BE2C (cell line): Measurements from ENCODE around the gene RHBDL3.

Experiments used
- DNase-seq: peaks from one replicate; pipeline ENCODE4 v3.0.0-alpha.2; 2020
- H3K27me3 ChIP-seq: fragments of 250-450 bp; sonication (Bioruptor Pico); 2 replicates; pipeline ENCODE4 v1.5.1; 2020; ENCODE audit warnings: mild to moderate bottlenecking
- H3K36me3 ChIP-seq: fragments of 250-450 bp; sonication (Bioruptor Pico); 2 replicates; pipeline ENCODE4 v1.5.1; 2020; ENCODE audit warnings: mild to moderate bottlenecking
- H3K4me1 ChIP-seq: fragments of 250-450 bp; sonication (Bioruptor Pico); 2 replicates; pipeline ENCODE4 v1.5.1; 2020
- H3K4me3 ChIP-seq: 2 replicates; pipeline ENCODE4 v1.5.1; 2011; ENCODE audit warnings: low read depth, low read length
- H3K9me3 ChIP-seq: fragments of 250-450 bp; sonication (Bioruptor Pico); 2 replicates; pipeline ENCODE4 v1.5.1; 2020
- TF ChIP-seq, protein P1 (sequence below): IDR thresholded peaks from 2 replicates; pipeline ENCODE4 v1.5.1; 2012; ENCODE audit warnings: mild to moderate bottlenecking, low read depth, low read length

RHBDL3 gene

GRCh38 chr17:32264140-32264799 lies 1.4 kb upstream of the RHBDL3 start:
- DNase-seq = no peak
- no peaks in the 10 kb centered on the region for H3K9me3 ChIP-seq
- TF ChIP-seq, protein P1, sequence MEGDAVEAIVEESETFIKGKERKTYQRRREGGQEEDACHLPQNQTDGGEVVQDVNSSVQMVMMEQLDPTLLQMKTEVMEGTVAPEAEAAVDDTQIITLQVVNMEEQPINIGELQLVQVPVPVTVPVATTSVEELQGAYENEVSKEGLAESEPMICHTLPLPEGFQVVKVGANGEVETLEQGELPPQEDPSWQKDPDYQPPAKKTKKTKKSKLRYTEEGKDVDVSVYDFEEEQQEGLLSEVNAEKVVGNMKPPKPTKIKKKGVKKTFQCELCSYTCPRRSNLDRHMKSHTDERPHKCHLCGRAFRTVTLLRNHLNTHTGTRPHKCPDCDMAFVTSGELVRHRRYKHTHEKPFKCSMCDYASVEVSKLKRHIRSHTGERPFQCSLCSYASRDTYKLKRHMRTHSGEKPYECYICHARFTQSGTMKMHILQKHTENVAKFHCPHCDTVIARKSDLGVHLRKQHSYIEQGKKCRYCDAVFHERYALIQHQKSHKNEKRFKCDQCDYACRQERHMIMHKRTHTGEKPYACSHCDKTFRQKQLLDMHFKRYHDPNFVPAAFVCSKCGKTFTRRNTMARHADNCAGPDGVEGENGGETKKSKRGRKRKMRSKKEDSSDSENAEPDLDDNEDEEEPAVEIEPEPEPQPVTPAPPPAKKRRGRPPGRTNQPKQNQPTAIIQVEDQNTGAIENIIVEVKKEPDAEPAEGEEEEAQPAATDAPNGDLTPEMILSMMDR = peak; percentile 16; the same call in 1 of the 2 replicates
- H3K4me3 ChIP-seq = no peak overlapping the region
- no peaks in the 10 kb centered on the region for H3K36me3 ChIP-seq
- no peaks in the 10 kb centered on the region for H3K4me1 ChIP-seq
- H3K27me3 ChIP-seq = no peaks in the 10 kb centered on the region

DNA sequence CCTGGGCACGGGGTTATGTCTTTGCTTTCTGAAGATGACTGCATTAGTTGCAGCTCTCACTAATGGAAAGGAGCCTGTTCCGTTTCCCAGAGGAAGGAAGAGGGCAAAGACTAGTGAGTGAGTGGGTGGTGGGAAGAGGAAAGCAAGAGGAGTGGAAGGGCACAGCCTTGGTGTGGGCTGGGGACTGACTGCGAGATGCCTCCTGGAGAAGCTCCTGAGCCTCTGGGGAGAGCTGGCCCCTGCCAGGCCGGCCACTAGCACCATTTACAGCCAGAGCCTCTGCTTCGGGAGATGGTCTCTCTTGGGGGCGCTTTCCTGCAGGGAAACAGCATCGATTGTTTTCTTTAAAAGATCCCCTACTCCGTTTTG lies 825 bp upstream of the RHBDL3 start:
- Histone ChIP-seq H3K9me3 (no peaks in the 10 kb centered on the region), H3K4me3 (peak overlapping the region; percentile 32; the same call in 1 of the 2 replicates), H3K36me3 (no peaks in the 10 kb centered on the region), H3K4me1 (no peaks in the 10 kb centered on the region), H3K27me3 (no peaks in the 10 kb centered on the region)
- TF ChIP-seq, protein P1 = no peak
- DNase-seq = no peak

DNA sequence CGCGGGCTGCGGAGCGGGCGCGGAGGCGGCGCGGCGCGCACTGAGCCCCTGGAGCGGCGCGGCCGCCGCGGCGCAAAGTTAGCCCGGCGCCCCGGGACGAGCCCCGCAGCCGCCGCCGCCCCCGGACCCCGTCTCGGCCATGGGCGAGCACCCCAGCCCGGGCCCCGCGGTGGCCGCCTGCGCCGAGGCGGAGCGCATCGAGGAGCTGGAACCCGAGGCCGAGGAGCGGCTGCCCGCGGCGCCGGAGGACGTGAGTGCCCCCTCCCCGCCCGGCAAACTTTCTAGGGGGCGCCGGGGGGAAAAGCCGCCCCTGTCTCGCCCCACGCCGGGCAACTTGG lies 388 bp downstream of the RHBDL3 start:
- TF ChIP-seq, protein P1 = no peak
- Histone ChIP-seq H3K36me3 (no peaks in the 10 kb centered on the region), H3K4me3 (peak overlapping the region; percentile 57), H3K4me1 (no peaks in the 10 kb centered on the region), H3K9me3 (no peaks in the 10 kb centered on the region), H3K27me3 (no peaks in the 10 kb centered on the region)
- no peak for DNase-seq

GRCh38 chr17:32266389-32267301 lies 1.0 kb downstream of the RHBDL3 start:
- H3K27me3 ChIP-seq = no peaks in the 10 kb centered on the region

GRCh38 chr17:32267690-32268205 lies 2.1 kb downstream of the RHBDL3 start:
- no peaks in the 10 kb centered on the region for H3K27me3 ChIP-seq
- no peak overlapping the region for H3K4me3 ChIP-seq
- no peaks in the 10 kb centered on the region for H3K36me3 ChIP-seq
- no peak for DNase-seq
- H3K9me3 ChIP-seq = no peaks in the 10 kb centered on the region
- TF ChIP-seq, protein P1 = no peak
- no peaks in the 10 kb centered on the region for H3K4me1 ChIP-seq

More at GRCh38 chr17:32266389-32267301, 1.0 kb downstream of the RHBDL3 start:
- Histone ChIP-seq H3K9me3 (no peaks in the 10 kb centered on the region), H3K4me1 (no peaks in the 10 kb centered on the region), H3K4me3 (peak overlapping the region; percentile 57), H3K36me3 (no peaks in the 10 kb centered on the region)
- TF ChIP-seq, protein P1 = no peak
- no peak for DNase-seq
